ENCODE measurements around the gene COQ7.

GRCh38 chr16:19021747-19022146 is 45.7 kb upstream of the COQ7 start:
- no peak for TF ChIP-seq CTCF (conservative IDR thresholded peaks at IDR 0.05)
- no peak for TF ChIP-seq ZFX (IDR thresholded peaks at IDR 0.05)
